HCT116 (cell line): Measurements from ENCODE around the gene TRERF1.

Experiments
- CEBPB ChIP-seq: IDR thresholded peaks from 2 replicates; pipeline ENCODE4 v1.6.1; 2012; ENCODE audit warnings: low read depth
- CTCF ChIP-seq, 3 experiments: fragments of 200-600 bp in 1 of 3; sonication (generic) in 1 of 3; IDR thresholded peaks in 2 of 3; conservative IDR thresholded peaks in 1 of 3; 2 replicates each; pipeline ENCODE4 v1.5.1; 2012 to 2017; ENCODE audit warnings: low read depth in 2 of 3, low read length in 2 of 3, antibody characterized with exemption in 1 of 3, borderline replicate concordance in 1 of 3, control low read depth in 1 of 3, mild to moderate bottlenecking in 1 of 3, mixed read lengths in 1 of 3, mixed run types in 1 of 3, moderate library complexity in 1 of 3; ENCODE audit not compliant: insufficient read depth in 1 of 3
- EZH2 ChIP-seq: fragments of 200-600 bp; sonication (generic); IDR thresholded peaks from 2 replicates; pipeline ENCODE4 v1.6.1; 2017; ENCODE audit warnings: antibody characterized with exemption, mixed run types
- EZH2phosphoT487 ChIP-seq: fragments of 200-600 bp; IDR thresholded peaks from 2 replicates; pipeline ENCODE4 v1.6.1; 2018; ENCODE audit warnings: antibody characterized with exemption, borderline replicate concordance
- JUND ChIP-seq: IDR thresholded peaks from 2 replicates; pipeline ENCODE4 v1.6.1; 2012
- MAX ChIP-seq: IDR thresholded peaks from 2 replicates; pipeline ENCODE4 v1.6.1; 2012
- POLR2A ChIP-seq: IDR thresholded peaks from 2 replicates; pipeline ENCODE4 v1.7.0; 2011; ENCODE audit warnings: borderline replicate concordance; ENCODE audit not compliant: insufficient read depth, insufficient read length; ENCODE audit errors: extremely low read depth
- POLR2AphosphoS5 ChIP-seq: IDR thresholded peaks from 2 replicates; pipeline ENCODE4 v1.6.1; 2011; ENCODE audit warnings: mild to moderate bottlenecking, low read depth, low read length, moderate library complexity
- SIN3A ChIP-seq: IDR thresholded peaks from 2 replicates; pipeline ENCODE4 v1.6.1; 2012; ENCODE audit warnings: low read depth
- SP1 ChIP-seq: IDR thresholded peaks from 2 replicates; pipeline ENCODE4 v1.6.1; 2012; ENCODE audit warnings: low read depth
- SRF ChIP-seq: IDR thresholded peaks from 2 replicates; pipeline ENCODE4 v1.6.1; 2012; ENCODE audit warnings: low read depth
- ZFX ChIP-seq: fragments of 450-650 bp; IDR thresholded peaks from 2 replicates; pipeline ENCODE4 v1.6.1; 2017
- TF ChIP-seq, protein P1 (sequence below): IDR thresholded peaks from 2 replicates; pipeline ENCODE4 v1.6.1; 2011; ENCODE audit warnings: mild to moderate bottlenecking, low read length, moderate library complexity; ENCODE audit not compliant: insufficient replicate concordance; ENCODE audit errors: extremely low read depth

- TF ChIP-seq, protein P1, sequence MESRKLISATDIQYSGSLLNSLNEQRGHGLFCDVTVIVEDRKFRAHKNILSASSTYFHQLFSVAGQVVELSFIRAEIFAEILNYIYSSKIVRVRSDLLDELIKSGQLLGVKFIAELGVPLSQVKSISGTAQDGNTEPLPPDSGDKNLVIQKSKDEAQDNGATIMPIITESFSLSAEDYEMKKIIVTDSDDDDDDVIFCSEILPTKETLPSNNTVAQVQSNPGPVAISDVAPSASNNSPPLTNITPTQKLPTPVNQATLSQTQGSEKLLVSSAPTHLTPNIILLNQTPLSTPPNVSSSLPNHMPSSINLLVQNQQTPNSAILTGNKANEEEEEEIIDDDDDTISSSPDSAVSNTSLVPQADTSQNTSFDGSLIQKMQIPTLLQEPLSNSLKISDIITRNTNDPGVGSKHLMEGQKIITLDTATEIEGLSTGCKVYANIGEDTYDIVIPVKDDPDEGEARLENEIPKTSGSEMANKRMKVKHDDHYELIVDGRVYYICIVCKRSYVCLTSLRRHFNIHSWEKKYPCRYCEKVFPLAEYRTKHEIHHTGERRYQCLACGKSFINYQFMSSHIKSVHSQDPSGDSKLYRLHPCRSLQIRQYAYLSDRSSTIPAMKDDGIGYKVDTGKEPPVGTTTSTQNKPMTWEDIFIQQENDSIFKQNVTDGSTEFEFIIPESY = peak; percentile 84
- peak; percentile 82 for TF ChIP-seq SIN3A
- TF ChIP-seq CTCF (IDR thresholded peaks at IDR 0.05 in 2 of 3, conservative IDR thresholded peaks at IDR 0.05 in 1 of 3; ENCODE audit: borderline replicate concordance in 1 of 3, insufficient read depth in 1 of 3, low read depth in 2 of 3, low read length in 2 of 3) = no peak
- TF ChIP-seq SRF = peak; percentile 69; the same call in 1 of the 2 replicates
- TF ChIP-seq JUND = peak; percentile 93
- no peak for TF ChIP-seq ZFX
- no peak for TF ChIP-seq POLR2A
- peak; percentile 59; the same call in 1 of the 2 replicates for TF ChIP-seq POLR2AphosphoS5
- TF ChIP-seq CEBPB = peak; percentile 70
- no peak for TF ChIP-seq EZH2phosphoT487
- TF ChIP-seq EZH2 = no peak
- TF ChIP-seq MAX = peak; percentile 84
- TF ChIP-seq SP1 = peak; percentile 95
These were observed 157.0 kb downstream of the TRERF1 start for GRCh38 chr6:42294759-42295158.
